Measurements from ENCODE around the gene DHRS9.
"Not testable (repeated sequence)": the region's sequence is repeated elsewhere in the genome, so short reads cannot be mapped to it uniquely, and the experiment has no call there.

The DHRS9 gene

GRCh38 chr2:169069341-169069740 is at the start of gene DHRS9:
TSS of gene DHRS9 (plus strand) at chr2:169069563. CDS start at chr2:169081582, 12,019 bp downstream.
- DNase-seq (ENCODE audit: low spot score) = no peak

GRCh38 chr2:169023161-169023560 is 46.2 kb upstream of the DHRS9 start:
- DNase-seq (ENCODE audit: low spot score) = no peak

- DNase-seq (ENCODE audit: low spot score) = no peak
Observed at GRCh38 chr2:169026056-169026455, 43.3 kb upstream of the DHRS9 start.

DNA sequence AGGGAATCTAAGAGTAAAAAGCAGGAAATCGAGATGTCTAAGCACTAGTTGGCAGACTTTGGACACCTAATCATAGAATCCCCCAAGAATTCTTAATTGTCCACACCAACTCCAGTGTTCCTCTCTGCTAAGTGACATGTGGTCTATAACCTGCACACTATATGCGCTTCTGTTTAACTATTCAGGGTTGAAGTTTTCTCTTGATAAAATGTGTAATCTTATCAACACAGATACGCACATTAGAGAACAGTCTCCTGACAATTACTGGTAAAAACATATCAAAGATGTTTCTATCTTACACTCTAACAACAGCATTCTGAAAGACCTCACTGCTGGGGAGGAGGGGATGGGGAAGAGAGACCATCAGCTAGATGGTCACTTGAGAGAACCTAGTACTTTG is 42.1 kb upstream of the DHRS9 start:
- no peak for DNase-seq (ENCODE audit: low spot score)

GRCh38 chr2:169029341-169029740 is 40.0 kb upstream of the DHRS9 start:
- no peak for DNase-seq (ENCODE audit: low spot score)

DNA sequence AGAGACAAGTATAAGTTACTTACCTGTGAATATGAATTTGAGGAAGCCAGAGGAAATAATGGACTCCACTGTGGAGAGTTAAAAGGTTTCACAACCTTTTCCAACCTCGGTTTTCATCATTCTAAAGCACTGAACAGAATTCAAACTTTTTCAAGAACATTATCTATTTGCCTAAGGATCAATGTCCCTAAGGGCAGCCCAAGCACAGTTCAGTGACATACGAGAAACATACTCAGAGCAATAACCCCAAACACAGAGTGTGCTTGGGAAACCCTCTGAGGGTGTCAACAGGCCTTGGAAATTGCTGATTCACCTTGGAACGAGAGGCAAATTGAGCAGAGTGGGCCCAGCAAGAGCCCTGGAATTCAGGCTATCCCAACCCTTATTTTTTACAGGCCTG is 38.2 kb upstream of the DHRS9 start, which contains the start of gene ABCB11:
Gene ABCB11, minus strand, starts transcription at position 123 of the 400 bp plus-strand sequence. CDS start 13,199 bp downstream, outside the sequence.
- no peak for DNase-seq (ENCODE audit: low spot score)

DNA sequence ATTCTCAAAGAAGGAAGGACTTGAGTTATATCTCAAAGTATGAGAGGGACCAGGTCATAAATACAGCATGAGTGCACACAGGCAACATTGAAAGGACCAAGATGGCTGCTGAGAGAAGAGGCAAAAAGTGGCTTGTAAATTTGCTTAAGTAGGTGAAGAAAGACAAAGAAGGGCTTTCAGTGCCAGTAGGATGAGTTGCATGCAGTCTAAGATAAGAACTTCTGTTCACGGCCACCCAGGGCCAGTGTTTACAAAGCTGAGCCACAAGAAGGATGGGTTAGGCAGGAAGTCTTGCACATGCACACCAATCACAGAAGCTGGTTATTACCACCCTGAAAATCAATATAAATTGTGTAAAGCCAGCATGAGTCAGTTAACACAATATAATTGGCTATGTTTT is 35.1 kb upstream of the DHRS9 start:
- no peak for DNase-seq (ENCODE audit: low spot score)

- DNase-seq (ENCODE audit: low spot score) = no peak
Observed at GRCh38 chr2:169034984-169035544, 34.3 kb upstream of the DHRS9 start.

- DNase-seq (ENCODE audit: low spot score) = no peak
Observed at GRCh38 chr2:169035887-169036286, 33.5 kb upstream of the DHRS9 start.

DNA sequence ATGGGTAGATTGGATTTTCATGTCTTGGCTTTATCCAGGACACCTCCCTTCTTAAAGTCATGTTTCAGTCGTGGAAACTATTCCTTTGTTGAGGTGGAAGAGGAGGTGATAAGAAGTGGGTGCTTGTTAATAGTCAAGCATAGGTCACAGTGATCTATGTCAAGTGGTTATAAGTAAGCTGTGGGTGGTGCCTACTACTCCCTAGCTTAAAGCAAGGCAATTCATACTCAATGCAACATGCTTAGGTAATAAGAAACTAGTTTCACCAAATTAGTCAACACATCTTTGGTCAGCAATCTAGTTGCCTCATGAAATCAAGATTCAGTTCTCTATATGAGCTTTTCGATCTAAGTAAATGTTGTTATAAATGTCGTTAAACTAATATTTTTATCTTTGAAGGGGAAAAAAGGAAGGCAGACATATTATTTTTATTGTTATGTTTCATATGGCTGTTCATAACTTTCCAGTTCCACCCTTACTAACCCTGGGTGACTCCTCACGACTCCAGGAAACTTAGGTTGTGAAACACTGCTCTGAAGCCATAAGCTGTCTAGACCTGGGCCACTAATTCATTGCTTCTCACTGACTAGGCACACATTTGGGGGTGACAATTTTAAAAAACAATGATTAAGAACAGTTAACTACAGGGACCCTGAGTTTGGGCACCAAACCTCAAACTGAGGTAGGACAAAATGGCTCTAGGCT is 32.5 kb upstream of the DHRS9 start:
- no peak for DNase-seq (ENCODE audit: low spot score)

- DNase-seq (ENCODE audit: low spot score) = no peak
Observed at GRCh38 chr2:169038338-169038757, 31.0 kb upstream of the DHRS9 start.

- DNase-seq (ENCODE audit: low spot score) = no peak
Observed at GRCh38 chr2:169039702-169040101, 29.7 kb upstream of the DHRS9 start.

DNA sequence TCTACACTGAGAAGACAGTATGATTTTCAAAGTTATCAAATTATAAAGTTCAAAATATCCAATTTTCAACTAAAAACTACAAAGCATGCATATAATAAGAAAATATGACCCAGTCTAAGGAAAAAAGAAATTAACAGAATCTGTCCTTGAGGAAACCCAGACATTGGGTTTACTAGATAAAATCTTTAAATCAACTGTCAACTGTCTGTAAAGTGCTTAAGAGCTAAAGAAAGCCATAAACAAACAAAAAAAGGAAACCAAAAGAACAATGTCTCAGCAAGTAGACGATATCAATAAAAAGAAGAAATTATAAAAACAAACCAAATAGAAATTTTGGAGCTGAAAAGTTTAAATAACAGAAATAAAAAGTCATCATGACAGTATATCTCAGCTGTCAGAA is 27.8 kb upstream of the DHRS9 start:
- no peak for DNase-seq (ENCODE audit: low spot score)

GRCh38 chr2:169042856-169043255 is 26.5 kb upstream of the DHRS9 start:
- DNase-seq (ENCODE audit: low spot score) = no peak

GRCh38 chr2:169046440-169047151 is 22.8 kb upstream of the DHRS9 start:
- DNase-seq (ENCODE audit: low spot score) = no peak

DNA sequence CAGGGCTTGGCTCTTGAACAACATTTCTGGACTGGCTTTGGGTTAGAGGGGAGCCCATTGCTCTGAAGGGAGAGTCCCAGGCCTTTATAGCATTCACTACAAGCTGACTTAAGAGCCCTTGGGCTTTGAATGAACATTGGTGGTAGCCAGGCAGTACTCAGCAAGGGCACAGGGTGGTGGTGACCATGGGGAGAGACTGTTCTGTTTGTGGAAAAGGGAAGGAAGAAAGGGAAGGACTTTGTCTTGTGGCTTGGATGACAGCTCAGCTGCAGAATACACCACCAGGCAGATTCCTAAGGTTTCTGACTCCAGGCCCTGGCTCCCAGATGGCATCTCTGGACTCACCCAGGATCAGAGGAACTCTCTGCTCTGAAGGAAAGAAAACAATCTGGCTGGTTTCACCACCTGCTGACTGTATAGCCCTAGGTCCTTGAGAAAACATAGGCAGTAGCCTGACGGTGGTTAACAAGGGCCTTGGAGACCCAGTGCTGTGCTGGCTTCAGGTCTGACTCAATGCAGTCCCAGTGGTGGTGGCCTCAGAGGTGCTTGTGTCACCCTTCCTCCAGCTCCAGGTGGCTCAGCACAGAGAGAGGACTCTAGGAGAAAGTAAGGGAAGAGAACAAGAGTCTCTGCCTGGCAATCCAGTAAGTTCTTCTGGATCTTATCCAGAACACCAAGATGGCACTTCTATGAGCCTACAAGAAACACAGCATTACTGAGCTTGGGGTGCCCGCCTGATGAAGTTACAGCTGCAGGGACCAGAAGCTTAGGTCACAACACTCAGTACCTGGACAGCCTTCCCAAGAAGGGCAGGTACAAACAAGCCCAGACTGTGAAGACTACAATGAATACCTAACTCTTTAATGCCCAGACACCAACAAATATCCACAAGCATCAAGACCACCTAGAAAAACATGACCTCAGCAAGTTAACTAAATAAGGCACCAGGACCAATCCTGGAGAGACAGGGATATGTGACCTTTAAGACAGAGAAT is 21.8 kb upstream of the DHRS9 start:
- no peak for DNase-seq (ENCODE audit: low spot score)

- DNase-seq (ENCODE audit: low spot score) = no peak
Observed at GRCh38 chr2:169049142-169049541, 20.2 kb upstream of the DHRS9 start.

- no peak for DNase-seq (ENCODE audit: low spot score)
Observed at GRCh38 chr2:169050476-169051240, 18.7 kb upstream of the DHRS9 start.

DNA sequence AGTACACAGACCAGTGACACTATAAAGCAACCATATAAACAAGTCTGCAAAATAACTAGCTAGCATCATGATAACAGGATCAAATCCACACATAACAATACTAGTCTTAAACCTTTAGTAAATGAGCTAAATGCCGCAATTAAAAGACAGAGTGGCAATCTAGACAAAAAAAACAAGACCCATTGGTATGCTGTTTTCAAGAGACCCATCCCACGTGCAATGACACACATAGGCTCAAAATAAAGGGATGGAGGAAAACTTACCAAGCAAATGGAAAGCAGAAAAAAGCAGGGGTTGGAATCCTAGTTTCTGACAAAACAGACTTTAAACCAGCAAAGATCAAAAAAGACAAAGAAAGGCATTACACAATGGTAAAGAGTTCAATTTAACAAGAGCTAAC is 14.8 kb upstream of the DHRS9 start:
- DNase-seq (ENCODE audit: low spot score) = not testable (repeated sequence)

DNA sequence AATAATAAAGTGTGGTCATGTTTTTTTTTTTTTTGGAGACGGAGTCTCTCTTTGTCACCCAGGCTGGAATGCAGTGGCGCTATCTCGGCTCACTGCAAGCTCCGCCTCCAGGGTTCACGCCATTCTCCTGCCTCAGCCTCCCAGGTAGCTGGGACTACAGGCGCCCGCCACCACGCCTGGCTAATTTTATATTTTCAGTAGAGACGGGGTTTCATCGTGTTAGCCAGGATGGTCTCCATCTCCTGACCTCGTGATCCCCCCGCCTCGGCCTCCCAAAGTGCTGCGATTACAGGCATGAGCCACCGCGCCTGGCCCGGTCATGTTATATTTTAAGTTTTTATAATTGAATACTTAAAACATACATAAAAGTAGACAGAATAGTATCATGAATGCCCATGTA is 5.2 kb upstream of the DHRS9 start:
- not testable (repeated sequence) for DNase-seq (ENCODE audit: low spot score)

GRCh38 chr2:169065422-169065821 is 3.9 kb upstream of the DHRS9 start:
- no peak for DNase-seq (ENCODE audit: low spot score)

All from D341Med (cell line).